Measurements from ENCODE around the gene ARRDC1.
A peak's percentile ranks its signal among the peaks of the same experiment; 100 is the strongest.

ARRDC1 gene

DNA sequence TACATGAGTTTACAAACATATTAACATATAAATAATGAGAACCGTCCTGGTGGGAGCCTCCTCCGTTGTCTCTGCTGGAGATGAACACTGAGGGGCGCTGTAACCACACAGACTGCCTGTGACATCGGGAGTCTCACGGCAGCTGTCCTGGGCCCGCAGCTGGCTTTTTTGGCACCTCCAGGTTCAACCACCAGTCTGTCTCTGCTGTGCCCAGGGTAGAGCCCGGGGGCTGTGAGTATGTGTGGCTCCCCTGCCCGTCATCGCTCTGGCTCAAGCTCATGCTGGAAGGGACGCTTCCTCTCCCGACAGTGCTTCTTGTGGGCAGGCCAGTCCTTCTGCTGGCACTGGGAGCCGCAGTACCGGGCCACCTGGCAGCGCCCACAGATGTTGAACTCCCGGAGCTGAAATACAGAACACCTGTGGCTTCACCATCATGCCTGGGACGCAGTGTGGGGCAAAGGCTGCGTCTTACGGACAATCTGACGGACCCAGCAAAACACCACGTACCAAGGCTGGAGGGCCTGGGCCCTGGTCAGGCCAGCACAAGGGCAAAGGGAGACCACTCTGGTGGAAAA lies 23.1 kb upstream of the ARRDC1 start:
- Histone ChIP-seq H3K9me2 (ENCODE audit: low read depth, low read length) (no peaks in the 10 kb centered on the region), H3K9me3 (ENCODE audit: low read length) (no peaks in the 10 kb centered on the region)

DNA sequence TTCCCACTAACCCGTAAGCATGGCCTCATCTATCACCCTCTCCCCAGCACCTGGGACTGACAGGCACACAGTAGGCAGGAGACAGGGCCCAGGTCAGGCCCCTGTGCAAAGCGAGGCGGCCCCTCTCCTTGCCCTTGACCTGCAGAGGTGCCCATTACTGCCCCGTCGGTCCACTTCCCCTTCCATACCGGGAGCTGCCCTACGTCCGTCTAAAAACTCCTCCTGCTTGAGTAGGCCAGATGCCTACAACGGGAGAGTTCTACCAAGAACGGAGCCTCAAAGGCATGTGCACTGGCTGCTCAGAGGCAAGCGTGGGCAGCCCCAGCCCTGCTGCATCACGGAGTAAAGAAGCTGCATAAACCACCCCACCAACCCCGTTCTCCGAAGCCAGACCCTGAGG lies 22.1 kb upstream of the ARRDC1 start:
- Histone ChIP-seq H4K20me1 (ENCODE audit: insufficient read depth, low read length) (no peaks in the 10 kb centered on the region), H3K79me2 (ENCODE audit: insufficient read depth, low read length) (no peaks in the 10 kb centered on the region), H3F3A (ENCODE audit: insufficient read depth, low read length) (no peaks in the 10 kb centered on the region), H3K27ac (ENCODE audit: low read depth, low read length, poor library complexity, severe bottlenecking) (no peak overlapping the region), H3K4me1 (ENCODE audit: insufficient read depth, low read length, severe bottlenecking) (peaks cover 18% of the 10 kb centered on the region), H3K4me3 (ENCODE audit: low read depth, low read length, poor library complexity, severe bottlenecking) (no peak overlapping the region), H3K36me3 (ENCODE audit: insufficient read depth, low read length) (peaks cover 75% of the 10 kb centered on the region), H3K9me2 (ENCODE audit: low read depth, low read length) (no peaks in the 10 kb centered on the region), H3K9me3 (ENCODE audit: low read length) (no peaks in the 10 kb centered on the region), H3K27me3 (ENCODE audit: insufficient read depth, low read length) (no peaks in the 10 kb centered on the region), H3K4me2 (ENCODE audit: low read length) (no peak overlapping the region), H3K9ac (ENCODE audit: low read length) (no peak overlapping the region), H2AFZ (ENCODE audit: low read length) (no peak overlapping the region)
- TF ChIP-seq, protein P1, sequence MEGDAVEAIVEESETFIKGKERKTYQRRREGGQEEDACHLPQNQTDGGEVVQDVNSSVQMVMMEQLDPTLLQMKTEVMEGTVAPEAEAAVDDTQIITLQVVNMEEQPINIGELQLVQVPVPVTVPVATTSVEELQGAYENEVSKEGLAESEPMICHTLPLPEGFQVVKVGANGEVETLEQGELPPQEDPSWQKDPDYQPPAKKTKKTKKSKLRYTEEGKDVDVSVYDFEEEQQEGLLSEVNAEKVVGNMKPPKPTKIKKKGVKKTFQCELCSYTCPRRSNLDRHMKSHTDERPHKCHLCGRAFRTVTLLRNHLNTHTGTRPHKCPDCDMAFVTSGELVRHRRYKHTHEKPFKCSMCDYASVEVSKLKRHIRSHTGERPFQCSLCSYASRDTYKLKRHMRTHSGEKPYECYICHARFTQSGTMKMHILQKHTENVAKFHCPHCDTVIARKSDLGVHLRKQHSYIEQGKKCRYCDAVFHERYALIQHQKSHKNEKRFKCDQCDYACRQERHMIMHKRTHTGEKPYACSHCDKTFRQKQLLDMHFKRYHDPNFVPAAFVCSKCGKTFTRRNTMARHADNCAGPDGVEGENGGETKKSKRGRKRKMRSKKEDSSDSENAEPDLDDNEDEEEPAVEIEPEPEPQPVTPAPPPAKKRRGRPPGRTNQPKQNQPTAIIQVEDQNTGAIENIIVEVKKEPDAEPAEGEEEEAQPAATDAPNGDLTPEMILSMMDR (IDR thresholded peaks at IDR 0.05; ENCODE audit: low read length): no peak
- no peak for TF ChIP-seq EZH2 (IDR thresholded peaks at IDR 0.05; ENCODE audit: borderline replicate concordance, low read length)

More for the DNA sequence above, 23.1 kb upstream of the ARRDC1 start:
- no peaks in the 10 kb centered on the region for H4K20me1 ChIP-seq (ENCODE audit: insufficient read depth, low read length)
- no peak overlapping the region for H2AFZ ChIP-seq (ENCODE audit: low read length)
- H3K9ac ChIP-seq (ENCODE audit: low read length): no peak overlapping the region
- H3K27me3 ChIP-seq (ENCODE audit: insufficient read depth, low read length): no peaks in the 10 kb centered on the region
- H3K36me3 ChIP-seq (ENCODE audit: insufficient read depth, low read length): peaks cover 65% of the 10 kb centered on the region
- H3K27ac ChIP-seq (ENCODE audit: low read depth, low read length, poor library complexity, severe bottlenecking): no peak overlapping the region
- peaks cover 24% of the 10 kb centered on the region for H3K4me1 ChIP-seq (ENCODE audit: insufficient read depth, low read length, severe bottlenecking)
- H3K4me3 ChIP-seq (ENCODE audit: low read depth, low read length, poor library complexity, severe bottlenecking): no peak overlapping the region
- no peak overlapping the region for H3K4me2 ChIP-seq (ENCODE audit: low read length)
- peaks cover 9% of the 10 kb centered on the region for H3K79me2 ChIP-seq (ENCODE audit: insufficient read depth, low read length)
- TF ChIP-seq EZH2 (IDR thresholded peaks at IDR 0.05; ENCODE audit: borderline replicate concordance, low read length): no peak
- TF ChIP-seq, protein P1 (IDR thresholded peaks at IDR 0.05; ENCODE audit: low read length): peak; percentile 75
- no peaks in the 10 kb centered on the region for H3F3A ChIP-seq (ENCODE audit: insufficient read depth, low read length)

DNA sequence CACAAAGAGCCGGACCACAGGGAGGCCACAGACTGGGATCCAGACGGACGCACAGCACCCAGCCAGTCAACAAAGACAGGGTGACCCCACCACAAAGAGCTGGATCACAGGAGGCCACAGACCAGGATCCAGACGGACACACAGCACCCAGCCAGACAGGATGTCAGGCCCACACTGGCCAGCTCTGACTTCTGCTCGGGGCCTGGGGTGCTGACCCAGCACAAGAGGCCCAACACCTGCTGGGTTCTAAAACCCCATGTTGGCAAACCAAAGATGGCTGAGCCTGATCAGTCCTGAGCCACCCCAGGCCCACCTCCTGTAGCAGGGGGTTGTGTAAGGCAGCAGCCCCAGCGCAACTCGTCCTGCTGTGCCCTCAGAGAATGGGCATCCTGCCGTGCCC lies 21.5 kb upstream of the ARRDC1 start:
- H3K36me3 ChIP-seq (ENCODE audit: insufficient read depth, low read length): peaks cover 81% of the 10 kb centered on the region
- no peak overlapping the region for H3K9ac ChIP-seq (ENCODE audit: low read length)
- no peak for TF ChIP-seq EZH2 (IDR thresholded peaks at IDR 0.05; ENCODE audit: borderline replicate concordance, low read length)
- TF ChIP-seq, protein P1 (IDR thresholded peaks at IDR 0.05; ENCODE audit: low read length): no peak
- no peaks in the 10 kb centered on the region; the same call in 1 of the 2 replicates for H3K79me2 ChIP-seq (ENCODE audit: insufficient read depth, low read length)
- H3K9me2 ChIP-seq (ENCODE audit: low read depth, low read length): no peaks in the 10 kb centered on the region
- no peak overlapping the region for H3K4me3 ChIP-seq (ENCODE audit: low read depth, low read length, poor library complexity, severe bottlenecking)
- no peaks in the 10 kb centered on the region for H3K9me3 ChIP-seq (ENCODE audit: low read length)
- no peak overlapping the region for H3K27ac ChIP-seq (ENCODE audit: low read depth, low read length, poor library complexity, severe bottlenecking)
- H3K4me2 ChIP-seq (ENCODE audit: low read length): no peak overlapping the region
- no peak overlapping the region for H2AFZ ChIP-seq (ENCODE audit: low read length)
- H3K27me3 ChIP-seq (ENCODE audit: insufficient read depth, low read length): no peaks in the 10 kb centered on the region
- H3F3A ChIP-seq (ENCODE audit: insufficient read depth, low read length): no peaks in the 10 kb centered on the region
- peaks cover 22% of the 10 kb centered on the region for H3K4me1 ChIP-seq (ENCODE audit: insufficient read depth, low read length, severe bottlenecking)
- no peaks in the 10 kb centered on the region for H4K20me1 ChIP-seq (ENCODE audit: insufficient read depth, low read length)
